ENCODE results near the gene NTM.

DNA sequence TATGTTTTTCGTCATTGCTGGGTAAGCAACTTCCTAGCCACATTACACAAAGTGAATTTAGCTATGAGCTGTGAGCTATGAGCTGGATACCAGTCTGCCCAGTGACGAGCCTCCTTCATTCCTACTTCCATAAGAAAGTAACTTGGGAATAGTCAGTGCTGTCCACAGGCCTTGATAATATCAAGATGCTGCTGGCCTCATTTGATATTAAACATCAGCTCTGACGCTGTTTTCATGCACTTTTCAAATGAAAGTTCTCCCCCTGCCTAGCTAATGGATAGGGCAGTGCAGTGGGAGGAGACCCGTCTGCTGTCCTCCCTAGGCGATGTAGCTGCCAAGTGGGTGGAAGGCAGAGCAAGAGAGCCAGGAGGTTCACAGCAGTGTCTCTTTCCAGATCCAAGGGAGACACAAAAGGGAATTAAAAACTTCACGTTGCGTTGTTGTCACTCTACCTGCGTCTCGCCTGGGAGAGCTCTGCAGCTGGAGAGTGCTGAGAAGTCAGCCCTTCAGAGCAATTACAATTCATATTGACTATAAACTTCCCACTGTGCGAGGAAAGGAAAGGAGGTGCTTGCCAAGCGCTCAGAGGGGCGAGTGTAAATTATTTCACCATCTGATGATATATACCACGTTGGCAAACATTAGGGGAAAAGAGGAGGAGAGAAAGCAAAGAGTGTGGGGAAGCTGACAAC, 861.4 kb downstream of the NTM start:
- TF ChIP-seq, protein P1, sequence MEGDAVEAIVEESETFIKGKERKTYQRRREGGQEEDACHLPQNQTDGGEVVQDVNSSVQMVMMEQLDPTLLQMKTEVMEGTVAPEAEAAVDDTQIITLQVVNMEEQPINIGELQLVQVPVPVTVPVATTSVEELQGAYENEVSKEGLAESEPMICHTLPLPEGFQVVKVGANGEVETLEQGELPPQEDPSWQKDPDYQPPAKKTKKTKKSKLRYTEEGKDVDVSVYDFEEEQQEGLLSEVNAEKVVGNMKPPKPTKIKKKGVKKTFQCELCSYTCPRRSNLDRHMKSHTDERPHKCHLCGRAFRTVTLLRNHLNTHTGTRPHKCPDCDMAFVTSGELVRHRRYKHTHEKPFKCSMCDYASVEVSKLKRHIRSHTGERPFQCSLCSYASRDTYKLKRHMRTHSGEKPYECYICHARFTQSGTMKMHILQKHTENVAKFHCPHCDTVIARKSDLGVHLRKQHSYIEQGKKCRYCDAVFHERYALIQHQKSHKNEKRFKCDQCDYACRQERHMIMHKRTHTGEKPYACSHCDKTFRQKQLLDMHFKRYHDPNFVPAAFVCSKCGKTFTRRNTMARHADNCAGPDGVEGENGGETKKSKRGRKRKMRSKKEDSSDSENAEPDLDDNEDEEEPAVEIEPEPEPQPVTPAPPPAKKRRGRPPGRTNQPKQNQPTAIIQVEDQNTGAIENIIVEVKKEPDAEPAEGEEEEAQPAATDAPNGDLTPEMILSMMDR (IDR thresholded peaks at IDR 0.05): no peak
- no peak for TF ChIP-seq POLR2AphosphoS5 (IDR thresholded peaks at IDR 0.05)
